IMR-90 (cell line): ENCODE data around the gene CALR. TPM values are rescaled to one million over a fixed set of nuclear protein-coding genes. Genes with fewer than 3 reads are reported as not detected.

Source experiments
- ATAC-seq: fragments of 200-7000 bp; cut with Tn5 transposase; 2 replicates; pipeline ENCODE4 v1.9.1; 2020; ENCODE audit warnings: low read depth, mild to moderate bottlenecking, moderate library complexity
- BruUV-seq: library from RNA; stranded (reverse); fragments of 400-500 nt; replicated peaks from 2 replicates; lab custom pipeline; 2021; lab: Mats Ljungman, UMichigan
- CTCF ChIA-PET: fragments of 300-600 bp; formaldehyde crosslinking; extraction: SDS; loops from one replicate; lab custom pipeline; 2021; ENCODE audit warnings: antibody characterized with exemption; lab: Yijun Ruan, JAX
- POLR2A ChIA-PET: fragments of 300-600 bp; sonication (Branson Sonifier 250); formaldehyde crosslinking; loops from one replicate; lab custom pipeline; 2022; ENCODE audit warnings: antibody characterized with exemption; ENCODE audit not compliant: unreplicated experiment; lab: Charles Lee
- DNase-seq: peaks from one replicate; pipeline ENCODE4 v3.0.0; 2013
- H2AFZ ChIP-seq: replicated peaks from 2 replicates; pipeline ENCODE3; 2013; ENCODE audit warnings: low read length, mild to moderate bottlenecking; ENCODE audit not compliant: poor library complexity
- H2AK5ac ChIP-seq: 2 replicates; pipeline ENCODE4 v1.6.1; 2013; ENCODE audit warnings: low read depth, low read length, inconsistent platforms
- H2AK9ac ChIP-seq: replicated peaks from 2 replicates; pipeline ENCODE3; 2013; ENCODE audit warnings: mild to moderate bottlenecking, low read depth, low read length, moderate library complexity; ENCODE audit not compliant: poor library complexity
- H2BK120ac ChIP-seq: 2 replicates; pipeline ENCODE4 v1.6.1; 2013; ENCODE audit warnings: low read depth, low read length, inconsistent platforms
- H2BK15ac ChIP-seq: 3 replicates; pipeline ENCODE4 v1.6.1; 2013; ENCODE audit warnings: low read depth, low read length, inconsistent platforms
- H2BK20ac ChIP-seq: 2 replicates; pipeline ENCODE4 v1.6.1; 2013; ENCODE audit warnings: low read depth, mild to moderate bottlenecking, inconsistent platforms, low read length, moderate library complexity
- H2BK5ac ChIP-seq: 2 replicates; pipeline ENCODE4 v1.6.1; 2013; ENCODE audit warnings: mild to moderate bottlenecking, low read depth, low read length, inconsistent platforms; ENCODE audit not compliant: poor library complexity, severe bottlenecking
- H3K14ac ChIP-seq: replicated peaks from 2 replicates; pipeline ENCODE4 v1.6.1; 2013; ENCODE audit warnings: low read depth, low read length, inconsistent platforms
- H3K18ac ChIP-seq: 2 replicates; pipeline ENCODE4 v1.6.1; 2013; ENCODE audit warnings: low read depth, low read length, control low read depth
- H3K23ac ChIP-seq: 2 replicates; pipeline ENCODE4 v1.6.1; 2013; ENCODE audit warnings: low read depth, low read length, inconsistent platforms
- H3K27ac ChIP-seq: 2 replicates; pipeline ENCODE4 v1.5.1; 2013; ENCODE audit warnings: mild to moderate bottlenecking, control low read depth, low read length; ENCODE audit not compliant: insufficient read depth
- H3K27me3 ChIP-seq: 2 replicates; pipeline ENCODE4 v1.6.1; 2013; ENCODE audit warnings: low read length; ENCODE audit not compliant: control insufficient read depth, insufficient read depth
- H3K36me3 ChIP-seq: 2 replicates; pipeline ENCODE4 v1.6.1; 2013; ENCODE audit warnings: low read length, mixed read lengths; ENCODE audit not compliant: control insufficient read depth, insufficient read depth
- H3K4ac ChIP-seq: 2 replicates; pipeline ENCODE4 v1.6.1; 2013; ENCODE audit warnings: low read depth, low read length, inconsistent platforms
- H3K4me1 ChIP-seq: 2 replicates; pipeline ENCODE4 v1.6.1; 2013; ENCODE audit warnings: low read length, mixed read lengths; ENCODE audit not compliant: control insufficient read depth, insufficient read depth
- H3K4me2 ChIP-seq: 2 replicates; pipeline ENCODE4 v1.6.1; 2013; ENCODE audit warnings: low read depth, mild to moderate bottlenecking, control low read depth, low read length, moderate library complexity
- H3K4me3 ChIP-seq: 2 replicates; pipeline ENCODE4 v1.5.1; 2013; ENCODE audit warnings: low read depth, mild to moderate bottlenecking, control low read depth, low read length, moderate library complexity; ENCODE audit not compliant: insufficient read depth
- H3K56ac ChIP-seq: 2 replicates; pipeline ENCODE4 v1.6.1; 2013; ENCODE audit warnings: low read length, inconsistent platforms; ENCODE audit not compliant: insufficient read depth; ENCODE audit errors: extremely low read depth
- H3K79me1 ChIP-seq, 2 experiments: 2 replicates each; pipeline ENCODE4 v1.6.1; 2013; ENCODE audit warnings: low read length in 2 of 2, inconsistent platforms in 1 of 2, low read depth in 1 of 2
- H3K9ac ChIP-seq: 2 replicates; pipeline ENCODE4 v1.6.1; 2013; ENCODE audit warnings: low read depth, low read length, control low read depth
- H3K9me1 ChIP-seq: 2 replicates; pipeline ENCODE4 v1.6.1; 2013; ENCODE audit warnings: low read length, inconsistent platforms; ENCODE audit not compliant: insufficient read depth
- H3K9me3 ChIP-seq: 2 replicates; pipeline ENCODE4 v1.6.1; 2013; ENCODE audit warnings: low read length; ENCODE audit not compliant: control insufficient read depth, insufficient read depth
- H4K20me1 ChIP-seq: 2 replicates; pipeline ENCODE4 v1.6.1; 2013; ENCODE audit warnings: low read length, inconsistent platforms; ENCODE audit not compliant: insufficient read depth
- H4K5ac ChIP-seq: 2 replicates; pipeline ENCODE4 v1.6.1; 2013; ENCODE audit warnings: mild to moderate bottlenecking, low read depth, low read length, control low read depth
- H4K8ac ChIP-seq, 2 experiments: 2 replicates each; pipeline ENCODE4 v1.6.1; 2013; ENCODE audit warnings: low read depth in 2 of 2, low read length in 2 of 2, control low read depth in 1 of 2, inconsistent platforms in 1 of 2
- H4K91ac ChIP-seq: 2 replicates; pipeline ENCODE4 v1.6.1; 2013; ENCODE audit warnings: low read depth, low read length, inconsistent platforms; ENCODE audit not compliant: insufficient read depth
- BHLHE40 ChIP-seq: fragments of 150-350 bp; IDR thresholded peaks from 2 replicates; pipeline ENCODE4 v1.6.1; 2016; ENCODE audit warnings: mild to moderate bottlenecking, low read depth, low read length
- CEBPB ChIP-seq: IDR thresholded peaks from 2 replicates; pipeline ENCODE4 v1.6.1; 2012; ENCODE audit warnings: low read depth, low read length, improper control_type of control experiment
- CHD1 ChIP-seq: IDR thresholded peaks from 2 replicates; pipeline ENCODE4 v1.6.1; 2012; ENCODE audit warnings: low read depth, low read length, improper control_type of control experiment
- CTCF ChIP-seq: conservative IDR thresholded peaks from 2 replicates; pipeline ENCODE4 v1.5.1; 2012; ENCODE audit warnings: mild to moderate bottlenecking, low read depth, low read length, improper control_type of control experiment
- ELK1 ChIP-seq: fragments of 150-350 bp; IDR thresholded peaks from 2 replicates; pipeline ENCODE4 v1.6.1; 2016; ENCODE audit warnings: low read depth, mild to moderate bottlenecking, low read length, moderate library complexity, borderline replicate concordance
- FOS ChIP-seq: fragments of 150-350 bp; IDR thresholded peaks from 2 replicates; pipeline ENCODE4 v1.6.1; 2016; ENCODE audit warnings: low read depth, low read length
- MAFK ChIP-seq: IDR thresholded peaks from 2 replicates; pipeline ENCODE4 v1.6.1; 2012; ENCODE audit warnings: low read depth, low read length, improper control_type of control experiment
- MAZ ChIP-seq: IDR thresholded peaks from 2 replicates; pipeline ENCODE4 v1.6.1; 2012; ENCODE audit warnings: low read depth, mild to moderate bottlenecking, low read length, improper control_type of control experiment, moderate library complexity, borderline replicate concordance
- MXI1 ChIP-seq: IDR thresholded peaks from 2 replicates; pipeline ENCODE4 v1.6.1; 2012; ENCODE audit warnings: low read depth, mild to moderate bottlenecking, low read length, moderate library complexity, borderline replicate concordance
- NFE2L2 ChIP-seq: fragments of 150-350 bp; IDR thresholded peaks from 2 replicates; pipeline ENCODE4 v1.6.1; 2016; ENCODE audit warnings: low read depth, mild to moderate bottlenecking, low read length
- POLR2A ChIP-seq: IDR thresholded peaks from 2 replicates; pipeline ENCODE4 v1.6.1; 2012; ENCODE audit warnings: mild to moderate bottlenecking, low read depth, low read length
- RAD21 ChIP-seq: IDR thresholded peaks from 2 replicates; pipeline ENCODE4 v1.6.1; 2012; ENCODE audit warnings: low read length, improper control_type of control experiment
- RCOR1 ChIP-seq: IDR thresholded peaks from 2 replicates; pipeline ENCODE4 v1.6.1; 2012; ENCODE audit warnings: mild to moderate bottlenecking, low read length, improper control_type of control experiment; ENCODE audit not compliant: insufficient replicate concordance
- RFX5 ChIP-seq: IDR thresholded peaks from 2 replicates; pipeline ENCODE4 v1.8.0; 2012; ENCODE audit warnings: low read depth, mild to moderate bottlenecking, low read length, moderate library complexity
- SMC3 ChIP-seq: fragments of 150-350 bp; IDR thresholded peaks from 2 replicates; pipeline ENCODE4 v1.6.1; 2016; ENCODE audit warnings: low read depth, mild to moderate bottlenecking, antibody characterized with exemption, low read length, moderate library complexity
- USF2 ChIP-seq: fragments of 150-350 bp; IDR thresholded peaks from 2 replicates; pipeline ENCODE4 v1.6.1; 2017; ENCODE audit warnings: mild to moderate bottlenecking, antibody characterized with exemption, low read length, low read depth
- WGBS, 2 experiments: methylation state at CpG; one replicate each; pipeline versions ENCODE4 v1.1.5 to v1.1.7; 2013; ENCODE audit warnings: missing lambda C conversion rate in 2 of 2; ENCODE audit not compliant: insufficient read length in 1 of 2; ENCODE audit errors: extremely low coverage in 2 of 2; 5-methylcytosine and 5-hydroxymethylcytosine counted together
- dilution Hi-C: fragments of 300-500 bp; cut with HindIII; formaldehyde crosslinking; loops from one replicate; pipeline ENCODE4 v1.14.3; 2018; ENCODE audit warnings: low sequenced_read_pairs; ENCODE audit not compliant: unreplicated experiment
- in situ Hi-C: fragments of 300-500 bp; cut with MboI; formaldehyde crosslinking; loops from 3 replicates; pipeline ENCODE4 v1.14.3; 2019; ENCODE audit warnings: low sequenced_read_pairs, inconsistent platforms, mixed read lengths
- intact Hi-C: fragments of 100-400 bp; cut with micrococcal nuclease; formaldehyde crosslinking; loops from 2 replicates; pipeline ENCODE4 v1.10.0; 2022
- polyA plus RNA-seq, 3 experiments: library from polyadenylated mRNA; depleted of rRNA; stranded (reverse); fragments of >200 nt; gene quantifications; 2 replicates each; pipeline ENCODE4 v1.2.3, GENCODE V29; 2012; ENCODE audit warnings: low replicate concordance in 1 of 3
- total RNA-seq: library from RNA; depleted of rRNA; stranded (reverse); fragments of >200 nt; gene quantifications from 2 replicates; pipeline ENCODE4 v1.2.3, GENCODE V29; 2012

Gene CALR
- total and polyA plus RNA-seq, 2 of the 4 experiments (the other 2 are of a cell fraction): 1,932 to 3,358 TPM

- Histone ChIP-seq H3K23ac (no peak overlapping the region), H2AFZ (no peak overlapping the region), H3K4me3 (no peak overlapping the region), H3K36me3 (peaks cover 58% of the 10 kb centered on the region), H3K9me1 (peaks cover 9% of the 10 kb centered on the region; the same call in 1 of the 2 replicates), H3K4me2 (no peak overlapping the region), H3K79me1 (peaks cover 26 to 69% of the 10 kb centered on the region in 2 experiments), H3K14ac (no peak overlapping the region), H2AK9ac (no peak overlapping the region), H4K91ac (no peak overlapping the region), H3K27me3 (no peaks in the 10 kb centered on the region), H2BK120ac (no peak overlapping the region), H2BK20ac (no peak overlapping the region), H3K4ac (no peak overlapping the region), H3K4me1 (peaks cover 16% of the 10 kb centered on the region), H2AK5ac (no peak overlapping the region), H4K20me1 (peaks cover 35% of the 10 kb centered on the region), H3K18ac (no peak overlapping the region), H3K27ac (no peak overlapping the region), H4K5ac (no peak overlapping the region), H2BK15ac (no peak overlapping the region), H4K8ac (no peak overlapping the region), H3K9ac (no peak overlapping the region), H3K56ac (no peak overlapping the region), H3K9me3 (no peaks in the 10 kb centered on the region), H2BK5ac (no peak overlapping the region)
- intact Hi-C loops: no loop called here
- DNase-seq (no peak), ATAC-seq (no peak)
- dilution Hi-C loops: no loop called here
- 94% methylated on average over 11 of the region's 30 CpGs; no CpG with 5 or more reads in 1 of the 2 experiments for WGBS, 2 experiments
- BruUV-seq: no TSS peak
- ChIA-PET POLR2A (no interaction called here), CTCF (no interaction called here)
- in situ Hi-C loops: no loop called here
- no peak for TF ChIP-seq USF2
- no peak for TF ChIP-seq MAZ
- no peak for TF ChIP-seq CHD1
- TF ChIP-seq NFE2L2: no peak
- TF ChIP-seq CTCF: no peak
- TF ChIP-seq RCOR1: no peak
- no peak for TF ChIP-seq RAD21
- TF ChIP-seq SMC3: no peak
- no peak for TF ChIP-seq MAFK
- TF ChIP-seq ELK1: no peak
- TF ChIP-seq FOS: no peak
- TF ChIP-seq MXI1: no peak
- TF ChIP-seq RFX5: no peak
- no peak for TF ChIP-seq POLR2A
- TF ChIP-seq CEBPB: no peak
- no peak for TF ChIP-seq BHLHE40
Observed at GRCh38 chr19:12948612-12949362, 10.4 kb downstream of the CALR start.
